ENCODE data around the gene MAP4K4. TPM values are rescaled to one million over a fixed set of nuclear protein-coding genes. Genes with fewer than 3 reads are reported as not detected.

MAP4K4 gene
- total RNA-seq, 2 donors from 2014 or later: 69.1 to 71.5 TPM

- ATAC-seq: no peak
- Mint-ChIP-seq H3K9me3 (no peaks in the 10 kb centered on the region), H3K4me1 (ENCODE audit: low read depth in 2 of 2) (peaks cover 0 to 8% of the 10 kb centered on the region in 2 donors), H3K27ac (no peak overlapping the region), H3K36me3 (peaks cover 17% of the 10 kb centered on the region), H3K4me3 (no peak overlapping the region), H3K27me3 (no peaks in the 10 kb centered on the region)
- no peak for DNase-seq (ENCODE audit: low spot score)
Measured at GRCh38 chr2:101855776-101856175, 158.3 kb downstream of the MAP4K4 start.

GRCh38 chr2:101858246-101858645 lies 160.7 kb downstream of the MAP4K4 start:
- Mint-ChIP-seq H3K27me3 (no peaks in the 10 kb centered on the region), H3K4me3 (no peak overlapping the region), H3K27ac (no peak overlapping the region), H3K36me3 (peaks cover 12% of the 10 kb centered on the region), H3K9me3 (no peaks in the 10 kb centered on the region), H3K4me1 (ENCODE audit: low read depth in 2 of 2) (peaks cover 2 to 8% of the 10 kb centered on the region in 2 donors)
- DNase-seq (ENCODE audit: low spot score) (no peak), ATAC-seq (no peak)

- peaks cover 11% of the 10 kb centered on the region for H3K36me3 Mint-ChIP-seq
- no peaks in the 10 kb centered on the region for H3K27me3 Mint-ChIP-seq
- no peaks in the 10 kb centered on the region for H3K9me3 Mint-ChIP-seq
- H3K4me3 Mint-ChIP-seq: no peak overlapping the region
- H3K27ac Mint-ChIP-seq: no peak overlapping the region
- DNase-seq (ENCODE audit: low spot score) (no peak), ATAC-seq (no peak)
- H3K4me1 Mint-ChIP-seq (ENCODE audit: low read depth in 2 of 2): peaks cover 2 to 8% of the 10 kb centered on the region in 2 donors
Measured at GRCh38 chr2:101858910-101859309, 161.4 kb downstream of the MAP4K4 start.

GRCh38 chr2:101859604-101860003 lies 162.1 kb downstream of the MAP4K4 start:
- peaks cover 14% of the 10 kb centered on the region for H3K36me3 Mint-ChIP-seq

GRCh38 chr2:101860157-101860556 lies 162.7 kb downstream of the MAP4K4 start:
- ATAC-seq: no peak
- no peak overlapping the region for H3K4me3 Mint-ChIP-seq
- H3K36me3 Mint-ChIP-seq: peaks cover 19% of the 10 kb centered on the region
- H3K9me3 Mint-ChIP-seq: no peaks in the 10 kb centered on the region
- DNase-seq (ENCODE audit: low spot score): no peak
- peaks cover 2 to 8% of the 10 kb centered on the region in 2 donors for H3K4me1 Mint-ChIP-seq (ENCODE audit: low read depth in 2 of 2)
- no peak overlapping the region for H3K27ac Mint-ChIP-seq
- H3K27me3 Mint-ChIP-seq: no peaks in the 10 kb centered on the region

More at GRCh38 chr2:101859604-101860003, 162.1 kb downstream of the MAP4K4 start:
- ATAC-seq (no peak), DNase-seq (ENCODE audit: low spot score) (no peak)
- Mint-ChIP-seq H3K4me3 (no peak overlapping the region), H3K27me3 (no peaks in the 10 kb centered on the region), H3K27ac (no peak overlapping the region), H3K4me1 (ENCODE audit: low read depth in 2 of 2) (peaks cover 2 to 8% of the 10 kb centered on the region in 2 donors), H3K9me3 (no peaks in the 10 kb centered on the region)

- no peaks in the 10 kb centered on the region for H3K27me3 Mint-ChIP-seq
- H3K4me3 Mint-ChIP-seq: no peak overlapping the region
- no peak for DNase-seq (ENCODE audit: low spot score)
- ATAC-seq: no peak
- H3K9me3 Mint-ChIP-seq: no peaks in the 10 kb centered on the region
- H3K36me3 Mint-ChIP-seq: peaks cover 17% of the 10 kb centered on the region
- H3K4me1 Mint-ChIP-seq (ENCODE audit: low read depth in 2 of 2): peaks cover 2 to 8% of the 10 kb centered on the region in 2 donors
- peak overlapping the region in 1 of 2 donors; percentile 8 for H3K27ac Mint-ChIP-seq
Measured at GRCh38 chr2:101860782-101861181, 163.3 kb downstream of the MAP4K4 start.

GRCh38 chr2:101861382-101861781 lies 163.9 kb downstream of the MAP4K4 start:
- DNase-seq (ENCODE audit: low spot score) (no peak), ATAC-seq (no peak)
- Mint-ChIP-seq H3K36me3 (peaks cover 16% of the 10 kb centered on the region), H3K4me1 (ENCODE audit: low read depth in 2 of 2) (peaks cover 2 to 8% of the 10 kb centered on the region in 2 donors), H3K9me3 (no peaks in the 10 kb centered on the region), H3K27me3 (no peaks in the 10 kb centered on the region), H3K4me3 (no peak overlapping the region), H3K27ac (peak overlapping the region in 1 of 2 donors; percentile 8)

GRCh38 chr2:101863534-101863933 lies 166.0 kb downstream of the MAP4K4 start:
- Mint-ChIP-seq H3K27ac (no peak overlapping the region), H3K36me3 (peaks cover 26% of the 10 kb centered on the region), H3K9me3 (no peaks in the 10 kb centered on the region), H3K4me3 (no peak overlapping the region), H3K4me1 (ENCODE audit: low read depth in 2 of 2) (peaks cover 0 to 2% of the 10 kb centered on the region in 2 donors), H3K27me3 (no peaks in the 10 kb centered on the region)
- ATAC-seq (no peak), DNase-seq (ENCODE audit: low spot score) (no peak)

- Mint-ChIP-seq H3K4me1 (ENCODE audit: low read depth in 2 of 2) (peaks cover 0 to 2% of the 10 kb centered on the region in 2 donors), H3K9me3 (no peaks in the 10 kb centered on the region), H3K36me3 (peaks cover 28% of the 10 kb centered on the region), H3K4me3 (no peak overlapping the region), H3K27ac (no peak overlapping the region), H3K27me3 (no peaks in the 10 kb centered on the region)
- ATAC-seq (no peak), DNase-seq (ENCODE audit: low spot score) (no peak)
Measured at GRCh38 chr2:101864426-101864825, 166.9 kb downstream of the MAP4K4 start.

GRCh38 chr2:101868525-101868924 lies 171.0 kb downstream of the MAP4K4 start:
- no peak overlapping the region for H3K4me3 Mint-ChIP-seq
- DNase-seq (ENCODE audit: low spot score): no peak
- no peaks in the 10 kb centered on the region for H3K9me3 Mint-ChIP-seq
- no peak for ATAC-seq
- no peaks in the 10 kb centered on the region for H3K27me3 Mint-ChIP-seq
- peaks cover under 1% of the 10 kb centered on the region in 2 donors for H3K4me1 Mint-ChIP-seq (ENCODE audit: low read depth in 2 of 2)
- peaks cover 31% of the 10 kb centered on the region for H3K36me3 Mint-ChIP-seq
- H3K27ac Mint-ChIP-seq: no peak overlapping the region

GRCh38 chr2:101869527-101869926 lies 172.0 kb downstream of the MAP4K4 start:
- H3K4me1 Mint-ChIP-seq (ENCODE audit: low read depth in 2 of 2): peaks cover 6% of the 10 kb centered on the region in 2 donors
- no peaks in the 10 kb centered on the region for H3K27me3 Mint-ChIP-seq
- no peak overlapping the region for H3K27ac Mint-ChIP-seq
- no peak for DNase-seq (ENCODE audit: low spot score)
- H3K9me3 Mint-ChIP-seq: no peaks in the 10 kb centered on the region
- peaks cover 27% of the 10 kb centered on the region for H3K36me3 Mint-ChIP-seq
- no peak overlapping the region for H3K4me3 Mint-ChIP-seq
- ATAC-seq: no peak

- no peak overlapping the region for H3K4me3 Mint-ChIP-seq
- no peaks in the 10 kb centered on the region for H3K27me3 Mint-ChIP-seq
- no peak overlapping the region for H3K27ac Mint-ChIP-seq
- H3K36me3 Mint-ChIP-seq: peaks cover 20% of the 10 kb centered on the region
- H3K4me1 Mint-ChIP-seq (ENCODE audit: low read depth in 2 of 2): peaks cover 6 to 7% of the 10 kb centered on the region in 2 donors
- DNase-seq (ENCODE audit: low spot score): no peak
- ATAC-seq: no peak
- H3K9me3 Mint-ChIP-seq: no peaks in the 10 kb centered on the region
Measured at GRCh38 chr2:101870444-101870843, 172.9 kb downstream of the MAP4K4 start.

GRCh38 chr2:101871480-101871879 lies 174.0 kb downstream of the MAP4K4 start:
- ATAC-seq (no peak), DNase-seq (ENCODE audit: low spot score) (no peak)
- peaks cover 6 to 10% of the 10 kb centered on the region in 2 donors for H3K4me1 Mint-ChIP-seq (ENCODE audit: low read depth in 2 of 2)
- H3K4me3 Mint-ChIP-seq: no peak overlapping the region
- H3K27me3 Mint-ChIP-seq: no peaks in the 10 kb centered on the region
- H3K27ac Mint-ChIP-seq: no peak overlapping the region
- no peaks in the 10 kb centered on the region for H3K9me3 Mint-ChIP-seq
- peaks cover 27% of the 10 kb centered on the region for H3K36me3 Mint-ChIP-seq

GRCh38 chr2:101872480-101872879 lies 175.0 kb downstream of the MAP4K4 start:
- Mint-ChIP-seq H3K36me3 (peaks cover 30% of the 10 kb centered on the region), H3K9me3 (no peaks in the 10 kb centered on the region), H3K4me3 (no peak overlapping the region), H3K4me1 (ENCODE audit: low read depth in 2 of 2) (peaks cover 6 to 10% of the 10 kb centered on the region in 2 donors), H3K27me3 (no peaks in the 10 kb centered on the region), H3K27ac (no peak overlapping the region)
- ATAC-seq (no peak), DNase-seq (ENCODE audit: low spot score) (no peak)

GRCh38 chr2:101873543-101873942 lies 176.0 kb downstream of the MAP4K4 start:
- DNase-seq (ENCODE audit: low spot score): no peak
- H3K27ac Mint-ChIP-seq: no peak overlapping the region
- ATAC-seq: no peak
- H3K36me3 Mint-ChIP-seq: peaks cover 24% of the 10 kb centered on the region
- H3K27me3 Mint-ChIP-seq: no peaks in the 10 kb centered on the region
- no peak overlapping the region for H3K4me3 Mint-ChIP-seq
- no peaks in the 10 kb centered on the region for H3K9me3 Mint-ChIP-seq
- H3K4me1 Mint-ChIP-seq (ENCODE audit: low read depth in 2 of 2): peaks cover 6 to 10% of the 10 kb centered on the region in 2 donors

All from natural killer cell treated with Interleukin-12 subunit alpha and Interleukin-12 subunit beta and Interleukin-15 and Interleukin-18, amount 100 ng/mL, for 72 hours (primary cell).